ENCODE results near the gene YIPF5. TPM values are rescaled to one million over a fixed set of nuclear protein-coding genes. Genes with fewer than 3 reads are reported as not detected.

The YIPF5 gene
- total RNA-seq, 1 experiment from 2014 or later, result 59.2 TPM

DNA sequence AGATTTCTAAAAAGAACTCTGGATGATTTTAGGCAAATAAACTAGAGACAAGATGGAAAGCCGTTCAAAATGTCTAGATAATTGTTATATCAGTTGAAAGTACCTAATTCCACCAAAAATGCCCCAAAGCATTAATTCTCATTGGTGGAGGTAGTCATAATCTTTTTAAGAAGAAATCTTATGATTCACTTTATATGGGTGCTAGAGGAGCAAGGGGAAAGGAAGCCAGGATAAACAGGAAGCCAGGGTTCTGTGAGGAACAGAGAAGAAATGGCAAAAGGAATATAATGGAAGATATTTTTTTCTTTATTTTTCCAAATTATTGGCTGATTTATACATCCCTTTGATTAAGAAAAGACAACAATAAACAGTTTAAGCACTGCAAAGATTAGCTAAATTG, 7.8 kb downstream of the YIPF5 start:
- no peaks in the 10 kb centered on the region for H3K4me1 ChIP-seq
- ChIA-PET POLR2A (no interaction called here), CTCF (no interaction called here)
- no peak overlapping the region for H3K4me3 Mint-ChIP-seq (ENCODE audit: unreplicated experiment)
- DNase-seq, result no peak
- TF ChIP-seq CTCF (IDR thresholded peaks at IDR 0.05; ENCODE audit: insufficient read depth in 1 of 2, low read depth in 1 of 2, low read length in 1 of 2, severe bottlenecking in 1 of 2, unreplicated experiment in 1 of 2), result no peak
- H3K27ac Mint-ChIP-seq (ENCODE audit: unreplicated experiment), result no peak overlapping the region
- no peaks in the 10 kb centered on the region for H3K4me1 Mint-ChIP-seq (ENCODE audit: low read depth, unreplicated experiment)
- intact Hi-C loops (cut with micrococcal nuclease; ENCODE audit: unreplicated experiment), result no loop called here
- no peaks in the 10 kb centered on the region for H3K9me3 Mint-ChIP-seq (ENCODE audit: unreplicated experiment)
- H3K27me3 Mint-ChIP-seq (ENCODE audit: insufficient read depth, unreplicated experiment), result no peaks in the 10 kb centered on the region
- peaks cover 48% of the 10 kb centered on the region for H3K36me3 Mint-ChIP-seq (ENCODE audit: insufficient read depth, unreplicated experiment)
- H3K36me3 ChIP-seq (ENCODE audit: control insufficient read depth, insufficient read depth, low read length), result no peaks in the 10 kb centered on the region
- no TSS peak for BruUV-seq (replicated peaks)
- no peaks in the 10 kb centered on the region for H3K27me3 ChIP-seq (replicated peaks; ENCODE audit: control insufficient read depth, insufficient read depth, low read length)
- no peak overlapping the region for H3K4me3 ChIP-seq (ENCODE audit: low read depth, low read length)
- H3K9me3 ChIP-seq, result no peaks in the 10 kb centered on the region

DNA sequence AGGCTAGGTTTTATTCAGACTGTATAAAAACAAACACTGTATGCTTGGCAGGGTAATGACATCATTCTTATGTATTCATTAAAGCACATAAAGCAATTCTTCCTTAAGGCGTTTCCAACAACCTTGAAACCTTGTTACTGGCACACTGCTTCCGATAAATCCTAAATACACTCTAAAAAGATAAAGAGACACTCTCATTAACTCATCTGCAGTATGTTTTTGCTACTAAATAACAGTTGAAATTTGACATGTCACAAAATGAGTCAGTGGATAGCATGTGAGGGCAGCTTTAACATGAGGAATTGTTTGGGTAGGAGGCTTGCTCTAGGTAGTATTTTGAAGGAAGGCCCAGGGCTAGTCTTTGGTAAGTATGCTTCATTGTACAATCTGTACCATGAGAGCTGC, 13.7 kb downstream of the YIPF5 start:
- H3K4me1 Mint-ChIP-seq (ENCODE audit: low read depth, unreplicated experiment), result no peaks in the 10 kb centered on the region
- no TSS peak for BruUV-seq (replicated peaks)
- no peak for TF ChIP-seq CTCF (IDR thresholded peaks at IDR 0.05; ENCODE audit: insufficient read depth in 1 of 2, low read depth in 1 of 2, low read length in 1 of 2, severe bottlenecking in 1 of 2, unreplicated experiment in 1 of 2)
- CTCF ChIA-PET, result no interaction called here
- H3K4me3 Mint-ChIP-seq (ENCODE audit: unreplicated experiment), result no peak overlapping the region
- no peaks in the 10 kb centered on the region for H3K27me3 Mint-ChIP-seq (ENCODE audit: insufficient read depth, unreplicated experiment)
- POLR2A ChIA-PET, result no interaction called here
- Histone ChIP-seq H3K9me3 (no peaks in the 10 kb centered on the region), H3K4me3 (ENCODE audit: low read depth, low read length) (no peak overlapping the region), H3K4me1 (no peaks in the 10 kb centered on the region), H3K27me3 (replicated peaks; ENCODE audit: control insufficient read depth, insufficient read depth, low read length) (no peaks in the 10 kb centered on the region), H3K36me3 (ENCODE audit: control insufficient read depth, insufficient read depth, low read length) (no peaks in the 10 kb centered on the region)
- intact Hi-C loops (cut with micrococcal nuclease; ENCODE audit: unreplicated experiment), result no loop called here
- no peaks in the 10 kb centered on the region for H3K9me3 Mint-ChIP-seq (ENCODE audit: unreplicated experiment)
- H3K27ac Mint-ChIP-seq (ENCODE audit: unreplicated experiment), result no peak overlapping the region
- H3K36me3 Mint-ChIP-seq (ENCODE audit: insufficient read depth, unreplicated experiment), result peaks cover 18% of the 10 kb centered on the region
- no peak for DNase-seq

- no TSS peak for BruUV-seq (replicated peaks)
- H3K9me3 Mint-ChIP-seq (ENCODE audit: unreplicated experiment), result no peaks in the 10 kb centered on the region
- TF ChIP-seq CTCF (IDR thresholded peaks at IDR 0.05; ENCODE audit: insufficient read depth in 1 of 2, low read depth in 1 of 2, low read length in 1 of 2, severe bottlenecking in 1 of 2, unreplicated experiment in 1 of 2), result no peak
- H3K27me3 Mint-ChIP-seq (ENCODE audit: insufficient read depth, unreplicated experiment), result peaks cover 7% of the 10 kb centered on the region
- no peak overlapping the region for H3K4me3 ChIP-seq (ENCODE audit: low read depth, low read length)
- no peak overlapping the region for H3K27ac Mint-ChIP-seq (ENCODE audit: unreplicated experiment)
- H3K4me1 ChIP-seq, result no peaks in the 10 kb centered on the region
- no peak for DNase-seq
- ChIA-PET POLR2A (no interaction called here), CTCF (interaction anchor here (0.7 kb wide), 1 partner anchor 22 kb away, joined by 3 read pairs; no protein-coding TSS in a partner anchor)
- intact Hi-C loops (cut with micrococcal nuclease; ENCODE audit: unreplicated experiment), result no loop called here
- H3K36me3 ChIP-seq (ENCODE audit: control insufficient read depth, insufficient read depth, low read length), result no peaks in the 10 kb centered on the region
- no peaks in the 10 kb centered on the region for H3K36me3 Mint-ChIP-seq (ENCODE audit: insufficient read depth, unreplicated experiment)
- no peaks in the 10 kb centered on the region for H3K4me1 Mint-ChIP-seq (ENCODE audit: low read depth, unreplicated experiment)
- no peak overlapping the region for H3K4me3 Mint-ChIP-seq (ENCODE audit: unreplicated experiment)
- no peaks in the 10 kb centered on the region for H3K9me3 ChIP-seq
- no peaks in the 10 kb centered on the region for H3K27me3 ChIP-seq (replicated peaks; ENCODE audit: control insufficient read depth, insufficient read depth, low read length)
Observed at GRCh38 chr5:144151026-144151425, 19.4 kb downstream of the YIPF5 start.
